CMK (cell line): ENCODE results near the gene ARL15.

ENCODE experiments used
- DNase-seq: peaks from one replicate; pipeline ENCODE4 v3.0.0-alpha.2; 2010; ENCODE audit warnings: low read depth

Gene ARL15

DNA sequence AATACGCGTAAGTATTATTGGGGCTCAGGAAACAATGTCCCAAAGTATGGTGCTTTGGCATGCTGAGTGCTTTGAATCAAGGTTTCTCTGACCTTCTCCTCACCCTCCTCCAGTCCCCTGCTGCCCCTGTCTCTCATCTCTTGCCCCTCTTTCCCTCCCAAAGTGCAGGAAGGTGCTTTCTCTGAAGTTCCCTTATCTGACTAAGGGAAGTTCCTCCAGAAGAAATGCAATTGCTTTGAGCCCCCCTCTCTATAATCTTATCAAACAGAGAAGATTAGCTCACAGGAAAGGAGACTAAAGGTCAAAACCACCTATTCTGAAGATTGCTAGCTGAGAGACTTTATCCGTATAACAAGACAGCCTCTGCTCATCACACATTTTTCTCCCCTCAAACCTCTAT, 288.1 kb downstream of the ARL15 start:
- DNase-seq, result no peak

DNA sequence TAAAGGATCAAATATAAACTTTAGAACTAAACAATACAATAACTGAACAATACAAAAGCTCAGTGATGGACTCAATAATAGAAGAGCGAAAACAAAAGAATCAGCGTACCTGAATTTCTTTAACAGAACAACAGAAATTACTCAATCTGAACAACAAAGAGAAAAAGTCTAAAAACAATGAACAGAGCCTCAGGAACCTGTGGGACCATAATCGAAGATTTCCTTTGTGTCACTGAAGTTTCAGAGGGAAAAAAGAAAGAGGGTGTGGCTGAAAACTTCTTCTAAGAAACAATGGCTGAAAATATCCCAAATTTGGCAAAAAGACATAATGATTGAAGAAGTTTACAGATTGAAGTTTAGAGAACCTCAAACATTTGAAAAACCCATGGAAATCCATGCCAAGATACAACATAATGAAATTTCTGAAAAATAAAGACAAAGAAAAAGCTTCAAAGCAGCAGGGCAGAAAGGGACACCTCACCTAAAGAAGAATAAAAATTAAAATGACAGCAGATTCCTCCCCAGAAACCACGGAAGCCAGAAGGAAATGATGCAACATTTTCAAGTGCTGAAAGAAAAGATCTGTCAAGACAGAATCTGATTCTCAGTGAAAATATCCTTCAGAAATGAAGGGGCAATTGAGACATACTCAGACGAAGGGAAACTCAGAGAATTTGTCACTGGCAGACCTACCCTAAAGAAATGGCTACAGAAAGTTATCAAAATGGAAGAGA, 288.8 kb downstream of the ARL15 start:
- DNase-seq, result no peak

DNA sequence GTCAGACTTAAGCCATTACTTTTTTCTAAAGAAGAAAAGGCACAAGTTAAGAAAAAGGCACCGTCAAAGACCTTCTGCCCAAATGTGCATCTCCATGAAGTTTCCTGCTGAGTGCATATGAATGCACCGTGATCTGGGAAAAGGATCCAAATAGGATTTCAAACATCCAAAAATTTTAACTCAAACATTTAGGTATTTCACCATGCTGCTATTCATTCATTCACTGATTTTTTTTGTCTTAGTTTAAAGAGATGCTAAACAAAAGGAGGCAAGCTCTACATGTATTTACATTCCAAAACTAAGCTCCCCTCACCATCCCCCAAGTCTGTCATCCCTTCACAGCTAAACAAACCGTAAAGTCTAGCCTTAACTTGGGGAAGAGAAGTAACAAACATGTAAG, 291.9 kb downstream of the ARL15 start:
- DNase-seq, result no peak

DNA sequence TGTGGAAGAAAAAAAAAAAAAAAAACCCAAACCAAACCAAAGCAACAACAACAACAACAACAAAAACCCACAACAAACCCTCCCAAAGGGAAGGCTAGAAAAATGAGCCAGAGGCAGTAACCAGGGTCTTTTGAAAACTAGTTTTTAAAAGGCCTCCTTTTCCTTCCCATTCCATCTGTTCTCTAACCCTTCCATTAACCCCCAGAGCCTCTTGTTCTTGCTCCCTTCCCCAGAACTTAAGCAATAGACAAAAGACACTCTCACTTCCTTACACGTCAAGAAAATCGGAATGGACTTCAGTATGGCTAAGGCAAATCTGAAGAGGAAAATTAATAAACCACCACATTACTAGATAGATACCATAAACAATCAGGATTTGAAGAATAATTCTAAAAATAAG, 292.8 kb downstream of the ARL15 start:
- DNase-seq, result no peak

DNA sequence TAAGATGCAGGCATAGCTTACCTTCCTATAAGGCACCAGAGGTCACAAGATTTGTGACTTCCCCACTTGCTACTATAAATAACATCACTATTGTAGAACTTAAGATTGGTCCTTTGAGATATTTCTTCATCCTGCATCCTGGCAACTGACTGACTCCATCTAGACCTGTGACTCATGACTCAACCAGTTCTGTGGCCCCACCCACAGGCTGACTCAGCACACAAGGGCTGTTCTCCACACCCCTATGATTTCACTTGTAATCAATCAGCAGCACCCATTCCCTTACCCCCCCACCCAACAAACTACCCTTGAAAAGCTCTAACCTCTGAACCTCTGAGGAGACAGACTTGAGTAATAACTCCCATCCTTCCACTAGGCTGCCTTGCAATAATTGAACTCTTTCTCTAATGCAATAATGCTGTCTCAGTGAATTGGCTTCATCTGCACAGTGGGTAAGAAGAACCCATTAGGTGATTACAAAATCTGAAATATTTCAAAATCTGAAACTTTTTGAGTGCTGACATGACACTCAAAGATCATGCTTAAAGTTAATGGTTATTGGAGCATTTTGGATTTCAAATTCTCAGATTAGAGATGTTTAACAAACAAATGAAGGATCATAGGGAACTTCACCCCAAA, 296.7 kb downstream of the ARL15 start:
- no peak for DNase-seq

DNA sequence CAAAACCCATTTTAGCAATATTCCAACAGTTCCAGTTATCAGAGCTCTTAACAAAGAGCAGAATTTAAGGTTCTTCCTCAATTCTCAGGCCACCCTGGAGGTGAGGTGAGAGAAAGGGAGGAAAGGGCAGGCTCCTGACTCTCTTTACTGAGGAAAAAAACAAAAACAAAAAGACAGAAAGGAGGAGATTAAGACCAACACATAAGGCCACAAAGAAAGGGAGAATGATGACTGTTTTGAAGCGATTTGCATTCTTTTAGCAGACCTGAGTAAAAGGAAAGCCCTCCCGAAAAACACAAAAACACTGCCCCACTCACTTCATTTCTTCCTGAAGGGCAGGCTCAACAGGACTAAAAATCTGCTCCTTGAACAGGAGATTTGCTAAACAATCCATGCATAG, 300.5 kb downstream of the ARL15 start:
- DNase-seq, result no peak

DNA sequence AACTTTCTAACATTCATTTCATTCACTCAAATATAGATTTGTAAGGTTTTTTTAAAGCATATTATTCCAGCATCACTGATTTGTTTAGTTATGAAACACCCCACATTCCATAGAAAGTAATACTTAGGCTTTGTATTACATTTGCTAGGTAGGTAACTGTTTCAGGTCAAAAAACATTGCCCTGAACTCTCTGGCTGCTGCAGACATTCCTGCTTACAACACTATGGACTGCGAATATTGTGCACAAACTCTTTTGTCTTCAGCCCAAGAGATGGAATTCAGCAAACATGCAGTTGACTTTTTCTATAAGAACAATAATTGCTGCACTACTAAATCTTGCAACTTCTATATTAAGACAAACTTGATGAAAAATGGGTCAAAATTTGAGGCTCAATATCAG, 301.0 kb downstream of the ARL15 start:
- DNase-seq, result no peak

DNA sequence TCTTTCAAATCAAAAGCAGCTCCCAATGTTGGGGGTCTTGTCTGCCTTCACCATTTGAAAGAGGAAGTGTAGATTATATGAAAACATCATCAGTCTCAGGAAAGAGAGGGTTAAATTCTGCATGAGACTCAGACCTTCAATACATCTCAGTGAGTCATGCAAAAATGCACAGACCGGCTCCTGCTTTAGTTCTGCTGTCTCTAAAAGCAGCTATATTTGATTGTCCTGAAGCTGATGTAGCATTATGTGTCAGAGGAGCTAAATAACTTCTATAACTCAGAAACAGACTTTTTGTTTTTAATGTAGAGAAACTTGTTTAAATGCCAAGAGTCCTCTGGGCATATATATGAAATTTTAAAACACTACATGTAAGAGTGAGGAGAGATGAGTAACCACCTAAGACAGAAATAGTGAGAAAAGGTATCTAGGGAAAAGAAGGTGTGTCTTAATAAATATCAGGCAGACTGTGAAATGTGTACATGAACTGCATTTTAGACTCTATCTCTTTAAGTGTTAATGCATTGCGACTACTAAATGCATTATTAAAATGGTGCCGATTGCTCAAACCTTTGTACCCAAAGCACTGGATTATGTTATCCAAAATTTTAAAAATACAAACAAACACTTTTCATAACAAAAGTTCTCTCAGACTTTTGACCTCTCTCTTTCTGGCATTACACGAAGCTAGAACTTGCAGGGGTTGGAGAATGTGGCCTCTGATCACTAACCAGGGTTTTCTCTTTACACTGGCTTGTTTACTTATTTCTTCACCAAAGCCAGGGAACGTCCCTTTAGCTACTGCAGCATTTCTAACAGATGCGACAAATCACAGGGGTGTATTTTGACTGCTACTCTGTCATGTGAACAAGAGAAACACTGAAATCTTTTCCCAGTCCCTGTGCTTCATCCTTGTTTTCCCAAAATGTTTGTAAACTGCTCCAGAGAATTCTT, 302.3 kb downstream of the ARL15 start:
- DNase-seq, result no peak

DNA sequence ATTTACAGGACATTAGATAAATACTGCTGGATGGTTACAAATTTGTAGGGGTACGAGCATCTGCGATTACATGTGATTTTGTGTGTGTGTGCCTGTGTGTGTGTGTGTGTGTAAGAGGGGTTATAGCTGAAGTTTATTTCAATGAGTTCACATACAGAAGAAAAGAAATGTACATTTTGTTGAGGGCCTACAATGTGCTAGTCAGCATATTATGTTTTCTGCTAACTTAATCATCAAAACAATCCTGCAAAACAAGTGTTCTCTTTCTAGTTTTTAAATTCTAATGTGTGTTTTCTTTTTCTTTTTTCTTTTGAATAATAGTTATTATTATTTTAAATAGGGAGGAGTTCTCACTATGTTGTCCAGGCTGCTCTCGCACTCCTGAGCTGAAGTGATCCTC, 305.7 kb downstream of the ARL15 start:
- no peak for DNase-seq

DNA sequence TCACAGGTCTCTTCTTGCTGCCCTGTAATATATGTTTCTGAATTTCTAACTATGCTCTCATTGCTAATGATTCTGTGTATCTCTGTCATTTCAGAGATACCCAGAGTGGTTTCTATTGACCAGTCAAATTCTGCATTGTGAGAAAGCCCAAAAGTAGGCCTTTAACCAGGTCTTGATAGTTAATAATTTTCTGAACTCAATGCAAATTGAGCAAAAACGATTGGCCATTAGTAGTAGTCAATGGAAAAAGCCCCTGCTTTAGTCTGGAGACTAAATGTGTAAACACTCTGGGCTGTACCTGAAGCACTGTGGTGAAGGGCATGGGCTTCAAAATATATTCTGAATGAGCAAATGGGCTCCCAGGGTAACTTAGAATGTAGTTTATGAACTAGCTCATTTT, 307.6 kb downstream of the ARL15 start:
- no peak for DNase-seq

DNA sequence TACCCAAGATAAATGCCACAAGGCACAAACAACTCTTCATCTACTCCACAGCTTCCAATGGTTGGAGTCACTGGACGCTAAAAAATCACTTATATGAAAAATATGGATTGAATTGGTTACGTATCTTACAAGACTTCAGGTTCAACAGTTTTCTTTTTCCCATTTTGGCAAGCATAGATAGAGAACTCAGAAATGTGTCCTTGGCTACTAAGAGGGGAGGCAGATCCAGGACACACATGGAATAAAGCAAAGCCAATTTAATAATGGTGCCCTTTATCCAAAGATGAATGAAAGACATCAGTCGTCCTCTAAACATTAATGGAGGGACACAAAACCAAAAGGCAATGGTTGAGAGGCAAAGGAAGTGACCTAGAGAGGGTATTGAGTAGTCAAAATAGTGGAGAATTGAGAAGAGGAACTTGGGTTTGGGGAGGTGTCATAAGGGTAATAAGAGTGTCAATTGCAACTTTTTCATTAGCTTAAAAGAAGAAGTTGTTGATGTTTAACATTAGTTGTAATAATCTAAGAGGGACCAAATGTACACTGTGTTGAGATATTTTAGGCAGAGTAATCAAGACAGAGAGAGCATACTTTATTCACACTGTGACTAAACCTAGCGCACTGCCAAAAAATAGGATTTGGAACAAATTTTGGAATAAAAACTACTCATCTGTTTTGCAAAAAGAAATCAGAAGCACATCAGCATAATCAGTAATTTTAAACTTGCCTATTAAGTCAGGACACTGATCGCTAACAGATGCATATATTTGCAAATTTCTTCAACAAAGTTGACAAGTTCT, 308.2 kb downstream of the ARL15 start:
- no peak for DNase-seq

DNA sequence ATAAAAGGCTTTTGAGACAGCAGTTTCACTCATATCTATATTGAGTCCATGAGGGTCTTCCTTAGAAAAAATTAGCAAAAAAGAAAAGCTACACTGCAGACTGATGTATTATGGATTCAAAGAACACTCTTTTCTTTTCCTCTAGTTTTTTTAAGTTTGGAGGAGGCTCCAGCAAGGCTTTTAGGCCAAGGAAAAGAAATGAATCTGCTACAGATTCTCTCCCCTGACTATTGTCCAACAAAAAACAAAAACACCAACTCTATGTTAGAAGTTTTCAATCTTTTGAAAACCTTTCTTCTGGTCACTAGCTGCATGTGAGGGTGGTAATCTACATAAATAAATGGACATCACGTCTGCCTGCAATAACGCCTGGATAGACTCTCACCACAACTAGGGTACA, 310.4 kb downstream of the ARL15 start:
- DNase-seq, result no peak

DNA sequence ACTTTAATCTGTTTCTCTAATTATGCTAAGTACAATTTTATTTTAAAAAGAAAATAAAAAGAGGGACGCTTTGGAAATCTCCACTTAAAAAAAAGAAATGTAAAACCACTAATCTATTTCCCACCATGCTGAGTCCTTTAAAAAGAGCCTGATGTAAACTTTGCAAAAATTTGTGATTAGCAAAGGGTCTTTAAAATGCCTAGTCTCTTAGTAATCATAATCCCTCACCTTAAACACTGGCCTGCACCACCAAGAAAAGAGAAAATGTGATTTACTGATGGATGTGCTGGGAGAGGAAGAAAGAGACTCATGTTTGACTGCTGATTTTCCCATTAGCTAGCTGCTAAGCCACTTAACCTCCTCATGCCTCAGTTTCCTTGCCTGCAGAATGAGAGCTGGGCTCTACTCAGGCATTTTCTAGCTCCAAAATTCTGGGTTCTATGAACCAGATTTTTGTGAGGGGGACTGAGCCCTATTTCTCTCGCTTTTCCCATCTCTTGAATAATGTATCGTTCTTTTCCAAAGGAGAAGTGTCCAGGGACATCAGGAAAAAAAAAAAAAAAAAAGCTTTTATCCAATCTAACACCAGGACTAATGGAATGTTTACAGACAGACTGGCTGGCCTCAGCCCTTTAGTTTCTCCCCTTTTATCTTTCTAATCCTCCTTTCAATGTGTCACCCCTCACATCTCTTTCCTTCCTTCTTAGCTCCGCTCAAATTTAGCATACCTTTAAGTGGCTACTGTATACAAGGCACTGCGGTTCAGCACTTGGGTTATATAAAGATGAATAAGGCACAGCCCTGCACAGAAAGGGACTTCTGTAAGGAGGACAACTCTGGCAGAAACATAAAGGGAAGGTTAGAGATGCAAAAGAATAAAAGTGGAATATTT, 312.4 kb downstream of the ARL15 start:
- no peak for DNase-seq

DNA sequence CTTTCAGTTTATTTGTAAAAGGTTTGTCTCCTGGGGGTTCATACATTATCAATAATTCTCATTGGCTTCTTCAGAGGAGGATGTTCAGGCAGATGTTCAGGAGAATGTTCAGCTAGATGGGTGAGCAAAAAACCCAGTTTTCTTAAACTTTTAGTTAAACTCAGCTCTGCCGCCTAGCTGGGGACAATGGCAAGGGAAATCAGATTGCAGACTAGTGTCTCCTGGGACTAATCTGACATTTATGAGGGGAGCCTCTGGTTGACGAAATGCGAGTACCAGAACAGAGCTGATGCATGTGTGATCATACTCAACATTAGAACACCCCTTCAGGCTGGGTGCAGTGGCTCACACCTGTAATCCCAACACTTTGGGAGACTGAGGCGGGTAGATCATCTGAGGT, 314.4 kb downstream of the ARL15 start:
- no peak for DNase-seq

DNA sequence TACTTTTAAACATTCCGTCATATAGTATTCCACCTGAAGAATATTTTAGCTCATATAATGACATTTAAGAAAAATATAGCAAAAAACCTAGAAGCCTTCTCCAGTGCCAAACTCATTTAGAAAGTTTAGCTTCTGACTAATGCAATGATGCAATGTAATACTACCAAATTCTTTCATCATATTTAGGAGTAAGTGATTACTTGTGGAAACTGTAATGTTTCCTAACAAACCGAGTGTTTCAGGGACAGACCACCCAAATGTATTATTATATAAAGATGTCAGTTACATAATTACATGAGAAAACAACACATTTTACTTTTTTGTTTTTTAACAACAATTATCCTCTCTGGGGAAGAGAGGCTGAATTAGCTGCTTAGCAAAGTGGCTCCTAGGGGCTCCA, 316.2 kb downstream of the ARL15 start:
- no peak for DNase-seq

DNA sequence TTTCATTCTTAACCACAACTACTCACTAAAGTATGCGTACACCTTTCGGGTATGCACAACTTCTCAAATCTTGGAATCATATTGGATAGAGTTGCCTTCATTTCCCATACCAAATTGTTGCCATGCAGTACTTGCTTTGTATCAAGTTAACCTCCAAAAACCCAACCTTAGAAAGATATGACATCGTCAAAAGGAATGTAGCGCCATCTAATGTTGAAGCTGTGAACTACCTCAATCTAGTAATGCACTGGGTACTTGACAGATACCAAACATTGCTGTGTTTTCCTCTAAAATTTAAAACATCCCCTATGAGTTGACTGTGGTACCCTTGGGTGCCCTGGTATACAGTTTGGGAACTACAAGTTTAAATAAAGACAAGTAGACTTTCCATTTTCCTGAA, 318.4 kb downstream of the ARL15 start:
- DNase-seq, result no peak

DNA sequence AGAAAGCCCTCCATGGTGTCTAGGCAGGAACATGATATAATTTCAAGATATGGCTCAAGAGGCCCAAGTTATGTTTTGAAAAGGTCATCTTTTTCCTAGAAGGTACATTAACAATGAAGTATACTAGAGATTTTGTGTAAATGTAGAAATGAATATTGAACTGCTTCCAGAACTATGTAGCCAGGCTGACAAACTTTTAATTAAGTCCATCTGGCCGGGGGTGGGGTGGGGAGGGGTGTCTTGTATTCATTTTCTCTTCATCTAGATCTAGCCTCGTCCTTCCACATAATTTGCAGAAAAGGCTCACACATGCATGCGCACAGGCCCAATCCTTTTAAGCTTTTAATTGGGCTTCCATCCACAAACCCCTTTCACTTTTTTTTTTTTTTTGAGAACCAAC, 323.3 kb downstream of the ARL15 start:
- DNase-seq, result no peak

DNA sequence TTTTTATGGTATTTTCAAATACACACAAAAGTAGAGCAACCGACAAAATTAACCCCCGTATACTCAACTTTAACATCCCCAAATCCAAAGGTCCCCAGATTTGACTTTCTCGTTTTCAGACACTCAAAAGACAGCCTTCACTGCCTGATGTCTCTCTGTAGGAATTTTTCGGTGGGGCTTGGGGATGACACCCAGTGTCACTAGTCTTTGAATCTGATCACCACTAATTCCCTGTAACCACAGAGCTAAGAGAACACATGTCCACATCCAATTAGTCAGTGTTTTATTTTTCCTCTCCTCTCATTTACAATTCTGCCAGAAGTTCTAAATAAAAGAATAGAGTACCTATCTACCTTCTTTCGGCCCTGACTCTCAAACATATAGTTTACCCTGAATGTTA, 324.6 kb downstream of the ARL15 start:
- no peak for DNase-seq

DNA sequence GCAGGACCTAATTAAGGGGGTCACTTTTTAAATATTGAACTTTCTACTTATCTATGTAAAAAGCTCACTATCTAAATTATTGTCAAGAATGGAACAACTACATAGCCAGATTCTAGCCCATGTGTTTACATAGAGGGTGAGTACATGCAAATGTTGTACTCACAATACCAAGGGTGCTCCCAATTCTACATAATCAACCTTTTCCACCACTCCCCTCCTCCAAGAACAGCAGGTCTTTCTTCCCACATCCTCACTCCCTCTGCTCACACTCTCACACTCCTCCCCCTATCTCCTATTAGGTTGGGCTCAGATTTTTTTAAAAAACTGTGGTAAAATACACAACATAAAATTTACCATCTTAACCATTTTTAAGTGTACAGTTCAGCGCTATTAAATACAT, 325.4 kb downstream of the ARL15 start:
- DNase-seq, result no peak

DNA sequence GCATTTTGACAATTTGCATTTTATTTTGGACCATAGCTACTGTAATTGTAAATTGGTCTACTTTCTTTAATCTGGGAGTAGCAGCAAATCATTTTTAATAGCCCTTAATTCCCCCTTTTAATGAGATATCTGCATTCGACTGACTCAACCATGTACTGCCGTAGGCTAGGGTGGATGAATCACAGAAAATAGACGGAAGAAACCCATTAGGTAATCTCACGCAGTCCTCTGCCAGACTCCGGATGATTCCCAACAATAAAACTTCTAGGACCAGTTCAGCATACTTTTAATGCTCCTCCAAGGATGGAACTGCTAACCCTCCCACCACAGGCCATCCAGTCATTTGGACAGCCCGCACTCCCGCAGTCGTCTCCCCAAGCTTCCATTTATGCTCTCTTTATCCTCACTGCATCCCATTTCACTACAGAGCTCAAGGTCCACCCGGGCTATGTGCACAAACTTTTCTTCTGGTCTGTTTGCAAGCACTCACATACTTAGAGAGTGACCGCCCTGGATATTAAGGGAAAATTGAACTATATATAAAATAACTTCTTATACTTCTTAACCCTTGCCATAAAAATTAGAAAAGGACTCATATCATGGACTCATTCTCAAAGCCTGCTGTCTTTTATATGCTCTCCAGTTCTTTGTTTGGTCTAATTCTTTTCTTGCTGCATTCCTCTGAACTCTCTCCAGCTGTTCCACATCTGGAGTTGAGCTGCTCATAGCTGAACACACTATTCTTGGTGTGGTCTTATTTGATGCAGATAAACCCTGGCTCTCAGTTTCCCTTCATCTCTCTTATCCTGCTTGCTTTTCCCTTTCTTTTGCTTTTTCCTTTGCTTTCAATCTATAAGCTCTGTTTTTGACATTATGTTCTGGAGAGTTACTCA, 326.6 kb downstream of the ARL15 start:
- DNase-seq, result no peak
